Hepatocyte (in vitro differentiated cells): ENCODE data around the gene STK38.

Experiments used
- CTCF ChIP-seq: fragments of 200-600 bp; sonication (generic); IDR thresholded peaks from 2 replicates; pipeline ENCODE4 v1.5.1; 2016; ENCODE audit warnings: antibody characterized with exemption, mild to moderate bottlenecking; ENCODE audit not compliant: poor library complexity
- EZH2 ChIP-seq: fragments of 200-600 bp; sonication (generic); IDR thresholded peaks from 2 replicates; pipeline ENCODE4 v1.6.1; 2016; ENCODE audit warnings: antibody characterized with exemption, mild to moderate bottlenecking, borderline replicate concordance
- EZH2phosphoT487 ChIP-seq: fragments of 200-600 bp; sonication (generic); IDR thresholded peaks from one replicate; pipeline ENCODE4 v1.6.1; 2018; ENCODE audit warnings: antibody characterized with exemption, mild to moderate bottlenecking, low read depth, moderate library complexity; ENCODE audit not compliant: unreplicated experiment, severe bottlenecking

GRCh38 chr6:36484736-36485135 lies 62.5 kb downstream of the STK38 start:
- TF ChIP-seq CTCF (no peak), EZH2phosphoT487 (no peak), EZH2 (no peak)
